DND-41 (cell line): ENCODE data around the gene KLHL1.

ENCODE experiments used
- EZH2 ChIP-seq: IDR thresholded peaks from 3 replicates; pipeline ENCODE4 v1.6.1; 2012; ENCODE audit warnings: borderline replicate concordance, low read depth, mild to moderate bottlenecking, moderate library complexity, low read length, inconsistent platforms; ENCODE audit not compliant: severe bottlenecking
- TF ChIP-seq, protein P1 (sequence below): IDR thresholded peaks from 2 replicates; pipeline ENCODE4 v1.5.1; 2012; ENCODE audit warnings: borderline replicate concordance, low read length, moderate library complexity, mild to moderate bottlenecking; ENCODE audit not compliant: poor library complexity, severe bottlenecking; ENCODE audit errors: extremely low read depth

GRCh38 chr13:69959046-69959445 lies 149.2 kb downstream of the KLHL1 start:
- TF ChIP-seq, protein P1, sequence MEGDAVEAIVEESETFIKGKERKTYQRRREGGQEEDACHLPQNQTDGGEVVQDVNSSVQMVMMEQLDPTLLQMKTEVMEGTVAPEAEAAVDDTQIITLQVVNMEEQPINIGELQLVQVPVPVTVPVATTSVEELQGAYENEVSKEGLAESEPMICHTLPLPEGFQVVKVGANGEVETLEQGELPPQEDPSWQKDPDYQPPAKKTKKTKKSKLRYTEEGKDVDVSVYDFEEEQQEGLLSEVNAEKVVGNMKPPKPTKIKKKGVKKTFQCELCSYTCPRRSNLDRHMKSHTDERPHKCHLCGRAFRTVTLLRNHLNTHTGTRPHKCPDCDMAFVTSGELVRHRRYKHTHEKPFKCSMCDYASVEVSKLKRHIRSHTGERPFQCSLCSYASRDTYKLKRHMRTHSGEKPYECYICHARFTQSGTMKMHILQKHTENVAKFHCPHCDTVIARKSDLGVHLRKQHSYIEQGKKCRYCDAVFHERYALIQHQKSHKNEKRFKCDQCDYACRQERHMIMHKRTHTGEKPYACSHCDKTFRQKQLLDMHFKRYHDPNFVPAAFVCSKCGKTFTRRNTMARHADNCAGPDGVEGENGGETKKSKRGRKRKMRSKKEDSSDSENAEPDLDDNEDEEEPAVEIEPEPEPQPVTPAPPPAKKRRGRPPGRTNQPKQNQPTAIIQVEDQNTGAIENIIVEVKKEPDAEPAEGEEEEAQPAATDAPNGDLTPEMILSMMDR, result no peak
- no peak for TF ChIP-seq EZH2
